Ovary (tissue), 9 donors: Measurements from ENCODE around the gene RGS9. TPM values are rescaled to one million over a fixed set of nuclear protein-coding genes. Genes with fewer than 3 reads are reported as not detected.

Source experiments
- DNase-seq, 5 donors: peaks; one replicate each; pipeline ENCODE4 v3.0.0-alpha.2; 2019 to 2020
- H3K27ac ChIP-seq, 2 donors: fragments of 200-600 bp; one replicate each; pipeline versions ENCODE4 v1.5.1 to v1.8.0; 2019 to 2022
- H3K27me3 ChIP-seq: fragments of 200-600 bp; one replicate; pipeline ENCODE4 v1.8.0; 2022
- H3K36me3 ChIP-seq: fragments of 200-600 bp; sonication (generic); one replicate; pipeline ENCODE4 v1.5.1; 2019
- H3K4me1 ChIP-seq: one replicate; pipeline ENCODE4 v1.8.1; 2013; ENCODE audit warnings: mild to moderate bottlenecking, moderate library complexity; ENCODE audit not compliant: insufficient read depth
- H3K4me3 ChIP-seq: fragments of 200-600 bp; sonication (generic); one replicate; pipeline ENCODE4 v1.5.1; 2017
- H3K9me3 ChIP-seq, 2 donors: fragments of 200-600 bp in 1 of 2; sonication (generic) in 1 of 2; one replicate each; pipeline versions ENCODE4 v1.5.1 to v1.8.1; 2013 to 2019; ENCODE audit warnings: mild to moderate bottlenecking in 1 of 2, moderate library complexity in 1 of 2
- CTCF ChIP-seq, 3 donors: fragments of 450-650 bp in 2 of 3; fragments of 200-600 bp in 1 of 3; IDR thresholded peaks; one replicate each; pipeline versions ENCODE4 v1.5.1 to v1.8.0; 2016 to 2022; ENCODE audit warnings: antibody characterized with exemption in 3 of 3, mild to moderate bottlenecking in 1 of 3
- EP300 ChIP-seq: sonication (generic); formaldehyde crosslinking; IDR thresholded peaks from one replicate; pipeline ENCODE4 v1.6.1; 2017; ENCODE audit warnings: antibody characterized with exemption
- POLR2A ChIP-seq: fragments of 450-650 bp; IDR thresholded peaks from one replicate; pipeline ENCODE4 v1.6.1; 2017; ENCODE audit warnings: antibody characterized with exemption, mild to moderate bottlenecking, moderate library complexity
- WGBS, 3 donors: extraction: QIAGEN DNeasy Blood & Tissue Kit in 1 of 3; methylation state at CpG; one replicate each; pipeline versions ENCODE4 v1.1.5 to v1.1.7; 2013 to 2017; 5-methylcytosine and 5-hydroxymethylcytosine counted together
- intact Hi-C, 4 donors: fragments of 100-400 bp; cut with DNase I; formaldehyde crosslinking; loops; one replicate each; pipeline versions ENCODE4 v1.11.0 to v1.15.1; 2022 to 2023
- polyA plus RNA-seq, 2 donors: library from polyadenylated mRNA; stranded (reverse); fragments of 200-250 nt in 1 of 2; fragments of 350-450 nt in 1 of 2; fragmentation: Illumina TruSeq in 1 of 2; extraction: RNeasy Lipid Tissue Mini Kit (QIAGEN cat#74804) in 1 of 2; gene quantifications; one replicate each; pipeline ENCODE4 v1.2.3, GENCODE V29; 2013 to 2014
- total RNA-seq, 7 donors: library from RNA; depleted of rRNA in 2 of 7; stranded (reverse); fragments of >200 nt in 2 of 7; fragmentation: NEBNext Ultra II Directional in 3 of 7; extraction: Animal tissue kit (Norgen Biotek cat#: 25700) in 3 of 7; gene quantifications; one replicate each; pipeline versions ENCODE4 v1.1.0 to v1.2.4, GENCODE V29; 2016 to 2023
- donor health status: DM: no; HTN: no; CAD: no; lungs with moderate emphysema.
- donor health status: DM: no; HTN: no; CAD: no.
- donor health status: Bipolar disorder and iron deficiency.
- donor health status: DM: yes; HTN: yes; CAD: no.
- donor health status: DM: no; HTN: no; CAD: no.
- donor health status: DM: yes; HTN: yes; CAD: no.

RGS9 gene
- total and polyA plus RNA-seq, 9 donors = 5.3 to 15.7 (median 9.1) TPM

- intact Hi-C loops = loop anchor here in 3 of 4 donors (10.0 kb wide), 5 partner anchors 234 to 424 kb away; no protein-coding TSS in a partner anchor
- peak in 1 of 5 donors; percentile 25 for DNase-seq
These were observed 61.6 kb downstream of the RGS9 start for GRCh38 chr17:65198653-65199382.

GRCh38 chr17:65201331-65201730, 64.2 kb downstream of the RGS9 start:
- no peak for DNase-seq
- Histone ChIP-seq H3K27ac (no peak overlapping the region), H3K9me3 (no peaks in the 10 kb centered on the region), H3K27me3 (no peaks in the 10 kb centered on the region), H3K36me3 (no peaks in the 10 kb centered on the region), H3K4me3 (no peak overlapping the region), H3K4me1 (no peaks in the 10 kb centered on the region)
- TF ChIP-seq CTCF (IDR thresholded peaks at IDR 0.05) (no peak), EP300 (no peak), POLR2A (no peak)
- intact Hi-C loops = no loop called here
- WGBS, 3 donors = 85 to 87% (median 86%) methylated on average over 10 of the region's 10 CpGs

More at GRCh38 chr17:65198653-65199382, 61.6 kb downstream of the RGS9 start:
- TF ChIP-seq CTCF (IDR thresholded peaks at IDR 0.05) = peak; percentile 66 to 77 (median 69)
- TF ChIP-seq POLR2A = no peak
- no peaks in the 10 kb centered on the region for H3K9me3 ChIP-seq
- no peaks in the 10 kb centered on the region for H3K36me3 ChIP-seq
- no peaks in the 10 kb centered on the region for H3K27me3 ChIP-seq
- H3K4me1 ChIP-seq = no peaks in the 10 kb centered on the region
- 17% methylated on average over 7 of the region's 7 CpGs for WGBS, 3 donors
- no peak overlapping the region for H3K27ac ChIP-seq
- no peak overlapping the region for H3K4me3 ChIP-seq

GRCh38 chr17:65202844-65203571, 65.8 kb downstream of the RGS9 start:
- Histone ChIP-seq H3K4me3 (no peak overlapping the region), H3K9me3 (no peaks in the 10 kb centered on the region), H3K27ac (no peak overlapping the region), H3K4me1 (no peaks in the 10 kb centered on the region), H3K27me3 (no peaks in the 10 kb centered on the region), H3K36me3 (no peaks in the 10 kb centered on the region)
- 80 to 89% (median 83%) methylated on average over 9 of the region's 9 CpGs for WGBS, 3 donors
- TF ChIP-seq CTCF (IDR thresholded peaks at IDR 0.05) (no peak), EP300 (no peak), POLR2A (no peak)
- intact Hi-C loops = no loop called here
- no peak for DNase-seq

GRCh38 chr17:65204001-65204400, 66.8 kb downstream of the RGS9 start:
- TF ChIP-seq POLR2A (no peak), EP300 (no peak), CTCF (IDR thresholded peaks at IDR 0.05) (no peak)
- no peak for DNase-seq
- H3K27me3 ChIP-seq = no peaks in the 10 kb centered on the region
- no peaks in the 10 kb centered on the region for H3K36me3 ChIP-seq
- H3K27ac ChIP-seq = no peak overlapping the region
- no peaks in the 10 kb centered on the region for H3K4me1 ChIP-seq
- 88 to 89% (median 88%) methylated on average over 13 of the region's 13 CpGs for WGBS, 3 donors
- intact Hi-C loops = no loop called here
- no peak overlapping the region for H3K4me3 ChIP-seq
- no peaks in the 10 kb centered on the region for H3K9me3 ChIP-seq
